SHP77 treated with DMSO at 0.1 percent for 48 hours (cell line): ENCODE measurements around the gene TM4SF4.

Source experiments
- DNase-seq: peaks from one replicate; lab custom pipeline; 2025; lab: John Stamatoyannopoulos, UW

TM4SF4 gene

GRCh38 chr3:149512073-149512782 lies 37.7 kb downstream of the TM4SF4 start:
- DNase-seq, result peak; percentile 46

GRCh38 chr3:149514471-149514870 lies 40.0 kb downstream of the TM4SF4 start:
- DNase-seq, result no peak

GRCh38 chr3:149515249-149515648 lies 40.8 kb downstream of the TM4SF4 start:
- no peak for DNase-seq

- no peak for DNase-seq
These were observed 42.4 kb downstream of the TM4SF4 start for GRCh38 chr3:149516920-149517319.

GRCh38 chr3:149519912-149520311 lies 45.4 kb downstream of the TM4SF4 start:
- DNase-seq, result no peak

- DNase-seq, result no peak
These were observed 49.2 kb downstream of the TM4SF4 start for GRCh38 chr3:149523512-149524299.

GRCh38 chr3:149527531-149528339 lies 53.2 kb downstream of the TM4SF4 start:
- no peak for DNase-seq

- DNase-seq, result no peak
These were observed 53.8 kb downstream of the TM4SF4 start for GRCh38 chr3:149528340-149528650.

- no peak for DNase-seq
These were observed 54.6 kb downstream of the TM4SF4 start for GRCh38 chr3:149529099-149529498.

GRCh38 chr3:149532489-149533180 lies 58.1 kb downstream of the TM4SF4 start:
- no peak for DNase-seq

- DNase-seq, result no peak
These were observed 59.6 kb downstream of the TM4SF4 start for GRCh38 chr3:149534082-149534481.

GRCh38 chr3:149534671-149535332 lies 60.3 kb downstream of the TM4SF4 start:
- peak; percentile 94 for DNase-seq

GRCh38 chr3:149535333-149535685 lies 60.8 kb downstream of the TM4SF4 start:
- no peak for DNase-seq

GRCh38 chr3:149536429-149536828 lies 61.9 kb downstream of the TM4SF4 start:
- DNase-seq, result peak; percentile 48

- DNase-seq, result no peak
These were observed 63.9 kb downstream of the TM4SF4 start for GRCh38 chr3:149538371-149538770.

- DNase-seq, result no peak
These were observed 66.6 kb downstream of the TM4SF4 start for GRCh38 chr3:149541091-149541491.

GRCh38 chr3:149542375-149543312 lies 68.1 kb downstream of the TM4SF4 start:
- DNase-seq, result no peak

- no peak for DNase-seq
These were observed 70.6 kb downstream of the TM4SF4 start for GRCh38 chr3:149545049-149545448.

GRCh38 chr3:149547413-149547812 lies 72.9 kb downstream of the TM4SF4 start:
- DNase-seq, result no peak

- DNase-seq, result no peak
These were observed 73.6 kb downstream of the TM4SF4 start for GRCh38 chr3:149547954-149548668.
